Central memory CD4-positive, alpha-beta T cell (primary cell): ENCODE data around the gene INTS6.

ENCODE experiments used
- DNase-seq: peaks from one replicate; pipeline ENCODE4 v3.0.0; 2022

Gene INTS6

GRCh38 chr13:51405176-51405575 lies 47.7 kb downstream of the INTS6 start:
- DNase-seq: no peak

GRCh38 chr13:51397262-51397941 lies 55.4 kb downstream of the INTS6 start:
- DNase-seq: no peak

GRCh38 chr13:51396352-51396751 lies 56.5 kb downstream of the INTS6 start:
- no peak for DNase-seq

GRCh38 chr13:51394724-51395123 lies 58.1 kb downstream of the INTS6 start:
- no peak for DNase-seq

- no peak for DNase-seq
Measured at GRCh38 chr13:51385114-51385513, 67.7 kb downstream of the INTS6 start.

GRCh38 chr13:51380269-51380668 lies 72.6 kb downstream of the INTS6 start:
- DNase-seq: no peak

GRCh38 chr13:51373451-51373850 lies 79.4 kb downstream of the INTS6 start:
- no peak for DNase-seq

- DNase-seq: no peak
Measured at GRCh38 chr13:51371768-51372399, 81.0 kb downstream of the INTS6 start.

- no peak for DNase-seq
Measured at GRCh38 chr13:51370811-51371210, 82.0 kb downstream of the INTS6 start.

- no peak for DNase-seq
Measured at GRCh38 chr13:51370116-51370515, 82.7 kb downstream of the INTS6 start.

GRCh38 chr13:51364404-51365008 lies 88.3 kb downstream of the INTS6 start:
- no peak for DNase-seq

GRCh38 chr13:51363625-51364024 lies 89.2 kb downstream of the INTS6 start:
- DNase-seq: no peak

- no peak for DNase-seq
Measured at GRCh38 chr13:51361106-51361505, 91.7 kb downstream of the INTS6 start.

GRCh38 chr13:51360489-51360888 lies 92.3 kb downstream of the INTS6 start:
- DNase-seq: no peak

- no peak for DNase-seq
Measured at GRCh38 chr13:51359352-51359751, 93.5 kb downstream of the INTS6 start.

- no peak for DNase-seq
Measured at GRCh38 chr13:51357928-51358595, 94.8 kb downstream of the INTS6 start.

- no peak for DNase-seq
Measured at GRCh38 chr13:51355217-51355616, 97.6 kb downstream of the INTS6 start.

GRCh38 chr13:51349016-51349415 lies 103.8 kb downstream of the INTS6 start:
- no peak for DNase-seq

- no peak for DNase-seq
Measured at GRCh38 chr13:51348069-51348967, 104.5 kb downstream of the INTS6 start.

GRCh38 chr13:51347099-51347498 lies 105.7 kb downstream of the INTS6 start:
- DNase-seq: no peak

GRCh38 chr13:51346397-51346796 lies 106.4 kb downstream of the INTS6 start:
- no peak for DNase-seq

GRCh38 chr13:51343475-51343874 lies 109.4 kb downstream of the INTS6 start:
- DNase-seq: no peak

GRCh38 chr13:51342706-51343105 lies 110.1 kb downstream of the INTS6 start:
- DNase-seq: no peak
